ENCODE data around the gene THADA.
A peak's percentile ranks its signal among the peaks of the same experiment; 100 is the strongest.

- TF ChIP-seq CTCF (IDR thresholded peaks at IDR 0.05; ENCODE audit: extremely low read depth in 1 of 2, insufficient read depth in 1 of 2, low read depth in 1 of 2, low read length in 2 of 2) (no peak), POLR2AphosphoS5 (IDR thresholded peaks at IDR 0.05; ENCODE audit: insufficient read depth, low read depth, low read length) (peak; percentile 76), EZH2 (IDR thresholded peaks at IDR 0.05; ENCODE audit: borderline replicate concordance, low read depth, low read length, severe bottlenecking) (no peak), POLR2A (IDR thresholded peaks at IDR 0.05; ENCODE audit: low read depth, low read length) (peak; percentile 71)
These were observed 373.9 kb downstream of the THADA start for GRCh38 chr2:43221763-43222474.

All from endothelial cell of umbilical vein (primary cell).